Right forelimb (tissue), 1 donor: ENCODE data around the gene NOP56.

ENCODE experiments used
- DNase-seq: peaks from one replicate; pipeline ENCODE4 v3.0.0-alpha.2; 2018

The NOP56 gene

DNA sequence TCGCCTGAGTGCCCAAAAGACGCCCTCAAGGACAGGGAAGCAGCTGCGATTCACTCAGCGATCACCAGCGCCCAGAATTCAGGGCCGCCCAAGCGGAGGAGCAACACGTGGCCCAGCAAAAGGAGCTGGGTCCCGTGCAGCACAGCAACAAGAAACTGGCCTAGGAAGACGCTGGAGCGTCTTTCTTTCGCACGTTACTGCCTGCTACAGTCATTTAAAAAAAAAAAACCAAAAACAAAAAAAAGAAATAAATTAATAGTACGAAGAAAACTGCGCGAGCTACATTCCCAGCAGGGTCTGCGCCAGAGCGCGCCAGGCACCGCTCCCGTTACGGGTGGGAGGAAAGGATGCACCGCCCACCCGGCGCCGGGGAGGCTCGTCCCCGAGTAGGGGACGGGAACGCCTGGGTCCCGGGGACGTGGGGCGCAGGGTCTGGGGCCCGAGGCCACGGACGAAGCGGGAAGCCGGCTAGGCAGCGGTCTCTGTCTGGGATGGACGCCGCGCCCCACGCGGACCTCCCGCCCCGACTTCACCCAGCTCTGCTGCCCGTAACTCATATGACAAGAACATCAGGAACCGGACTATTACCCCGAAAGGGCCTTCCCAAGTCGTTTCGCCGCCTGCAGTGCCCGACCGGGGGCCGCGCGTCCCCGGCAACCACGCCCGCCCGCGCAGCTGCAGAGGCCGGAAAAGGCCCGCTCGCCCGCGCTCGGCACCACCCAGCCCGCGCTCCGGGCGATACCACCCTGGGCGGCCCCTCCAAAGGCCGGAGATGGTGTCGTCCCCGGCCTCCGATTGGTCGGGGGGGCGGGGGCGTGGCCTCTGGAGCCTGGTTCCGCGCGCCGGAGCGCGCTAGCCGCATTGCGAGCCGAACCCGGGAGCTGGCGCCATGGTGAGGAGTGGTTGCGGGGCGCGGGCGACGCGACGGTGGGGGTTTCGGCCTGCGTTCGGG lies at the start of gene NOP56:
NOP56 (plus strand) TSS at position 861 of the 952 bp plus-strand sequence; CDS start at position 890, 29 bp downstream.
- DNase-seq = peak; percentile 98

GRCh38 chr20:2602746-2603145 lies 49.7 kb upstream of the NOP56 start:
- no peak for DNase-seq

DNA sequence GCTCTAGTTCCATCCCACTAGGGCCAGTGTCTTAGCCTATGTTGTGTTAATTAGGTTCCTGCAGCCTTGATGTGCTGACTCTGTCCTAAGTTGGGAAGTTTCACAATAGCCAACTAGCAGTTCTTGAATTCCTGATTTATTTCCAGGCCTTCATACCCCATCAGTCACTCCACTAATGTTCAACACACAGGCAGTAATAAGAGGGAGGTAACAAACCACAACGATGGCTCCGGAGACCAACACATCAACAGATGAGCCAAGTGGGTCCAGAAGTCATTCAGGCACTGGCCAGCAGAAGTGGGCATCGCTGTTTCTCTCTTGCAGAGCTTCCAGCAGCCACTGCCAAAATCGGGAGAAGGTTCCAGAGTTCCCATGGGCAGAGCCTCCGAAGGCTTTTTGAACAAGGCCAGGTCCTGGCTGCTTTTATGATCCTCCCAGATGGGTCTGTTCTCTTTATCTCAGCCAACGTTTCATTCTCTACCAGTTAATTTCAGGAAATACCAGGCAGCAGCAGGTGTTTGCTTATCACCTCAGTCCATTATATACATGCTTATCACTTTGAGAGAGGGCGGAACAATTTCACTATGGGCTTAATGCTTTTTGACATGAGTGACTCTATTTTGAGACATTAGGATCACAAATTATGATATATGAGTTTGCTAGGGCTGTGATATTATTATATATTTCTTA lies 48.5 kb upstream of the NOP56 start:
- no peak for DNase-seq

DNA sequence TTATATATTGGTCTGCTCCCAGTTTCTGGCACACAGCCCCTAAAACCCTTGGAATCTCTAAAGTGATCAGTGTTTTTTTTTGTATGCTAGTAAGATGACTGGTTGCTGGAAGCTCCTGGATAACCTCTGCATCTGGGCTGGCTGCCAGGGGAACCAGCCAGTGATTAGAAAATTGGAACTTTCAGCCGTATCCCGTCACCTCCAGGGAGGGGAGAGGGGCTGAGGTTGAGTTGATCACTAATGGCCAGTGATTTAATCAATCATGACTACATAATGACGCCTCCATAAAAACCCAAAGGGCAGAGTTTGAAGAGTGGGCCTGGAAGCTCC lies 48.0 kb upstream of the NOP56 start:
- no peak for DNase-seq

GRCh38 chr20:2606507-2607006 lies 45.9 kb upstream of the NOP56 start:
- no peak for DNase-seq

GRCh38 chr20:2610326-2610725 lies 42.1 kb upstream of the NOP56 start:
- DNase-seq = no peak

- DNase-seq = no peak
These were observed 41.3 kb upstream of the NOP56 start for GRCh38 chr20:2610941-2611720.

DNA sequence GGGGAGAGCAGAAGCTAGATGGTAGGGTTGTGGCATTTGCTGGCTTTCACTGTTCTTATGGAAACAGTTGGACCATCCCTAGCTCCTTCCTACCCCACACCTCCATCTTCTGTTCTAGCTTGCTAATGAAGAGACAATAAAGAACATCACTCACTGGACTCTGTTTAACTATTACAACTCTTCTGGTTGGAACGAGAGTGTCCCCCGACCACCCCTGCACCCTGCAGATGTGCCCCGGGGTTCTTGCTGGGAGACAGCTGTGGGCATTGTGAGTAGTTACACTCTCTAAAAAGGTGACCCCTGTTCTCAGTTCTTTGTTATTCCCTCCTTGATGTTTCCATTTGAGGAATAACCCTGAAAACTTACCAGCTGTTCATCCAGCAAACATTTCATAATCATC lies 40.4 kb upstream of the NOP56 start:
- DNase-seq = no peak

DNA sequence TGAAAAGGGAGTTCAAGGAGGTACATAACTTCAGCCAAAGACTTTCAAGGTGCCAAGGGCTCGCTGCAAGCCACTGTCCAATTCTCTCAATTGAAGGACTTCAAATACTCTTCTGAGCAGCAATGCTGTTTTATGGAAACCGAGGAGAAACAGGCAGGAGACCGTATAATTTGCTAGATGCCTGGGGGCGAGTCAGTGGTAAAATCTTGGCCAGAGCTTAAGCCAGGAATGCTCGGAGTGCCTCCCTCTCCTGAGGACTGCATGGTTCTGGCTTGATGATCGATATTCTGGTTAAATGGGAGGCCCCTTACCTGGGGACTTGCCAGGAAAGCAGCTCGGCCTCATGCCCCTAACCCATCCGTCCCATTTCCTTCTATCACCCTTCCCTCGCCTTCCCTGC lies 35.8 kb upstream of the NOP56 start:
- DNase-seq = no peak

DNA sequence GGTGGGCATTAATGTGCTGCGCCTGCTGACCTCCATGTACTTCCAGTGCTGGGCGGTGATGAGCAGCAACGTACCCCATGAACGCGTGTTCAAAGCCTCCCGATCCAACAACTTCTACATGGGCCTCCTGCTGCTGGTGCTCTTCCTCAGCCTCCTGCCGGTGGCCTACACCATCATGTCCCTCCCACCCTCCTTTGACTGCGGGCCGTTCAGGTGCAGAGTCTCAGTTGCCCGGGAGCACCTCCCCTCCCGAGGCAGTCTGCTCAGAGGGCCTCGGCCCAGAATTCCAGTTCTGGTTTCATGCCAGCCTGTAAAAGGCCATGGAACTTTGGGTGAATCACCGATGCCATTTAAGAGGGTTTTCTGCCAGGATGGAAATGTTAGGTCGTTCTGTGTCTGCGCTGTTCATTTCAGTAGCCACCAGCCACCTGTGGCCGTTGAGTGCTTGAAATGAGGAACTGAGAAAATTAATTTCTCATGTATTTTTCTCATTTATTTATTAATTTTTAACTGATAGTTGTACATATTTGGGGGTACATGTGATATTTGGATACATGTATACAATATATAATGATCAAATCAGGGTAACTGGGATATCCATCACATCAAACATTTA lies 35.2 kb upstream of the NOP56 start:
- no peak for DNase-seq

- no peak for DNase-seq
These were observed 33.6 kb upstream of the NOP56 start for GRCh38 chr20:2618815-2619214.

DNA sequence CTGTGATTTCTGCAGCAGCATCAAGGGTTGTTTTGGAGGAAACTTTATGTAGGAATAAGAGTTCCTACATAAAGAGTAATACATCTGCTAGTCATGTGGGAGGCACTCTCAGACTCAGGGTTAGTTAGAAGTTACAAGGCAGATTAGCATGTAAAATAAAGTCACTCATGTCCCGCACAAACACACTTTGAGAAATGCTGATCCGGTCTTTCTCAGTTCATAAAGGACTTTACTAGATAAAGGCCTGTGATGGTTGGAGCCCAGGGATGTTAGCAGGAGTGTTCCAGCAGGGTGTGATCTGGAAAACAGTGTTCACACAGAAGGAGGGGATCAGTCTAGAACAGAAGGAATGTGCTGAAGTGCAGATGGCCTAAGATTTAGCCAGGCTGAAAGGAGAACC lies 33.1 kb upstream of the NOP56 start:
- DNase-seq = no peak

GRCh38 chr20:2619961-2620595 lies 32.4 kb upstream of the NOP56 start:
- no peak for DNase-seq

DNA sequence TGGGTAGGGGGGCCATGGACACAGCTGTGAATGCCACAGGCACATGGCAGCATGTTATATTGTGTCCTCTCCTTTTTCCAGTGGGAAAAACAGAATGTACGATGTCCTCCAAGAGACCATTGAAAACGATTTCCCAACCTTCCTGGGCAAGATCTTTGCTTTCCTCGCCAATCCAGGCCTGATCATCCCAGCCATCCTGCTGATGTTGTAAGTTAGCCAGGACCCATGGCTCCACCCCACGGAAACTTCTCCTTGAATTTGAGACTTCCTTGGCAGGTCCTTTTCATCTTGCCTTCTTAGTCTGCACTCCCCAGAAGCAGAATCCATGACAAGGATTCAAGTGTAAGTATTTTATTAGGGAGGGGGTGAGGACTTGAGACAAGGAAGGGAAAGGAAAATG lies 28.2 kb upstream of the NOP56 start:
- no peak for DNase-seq

DNA sequence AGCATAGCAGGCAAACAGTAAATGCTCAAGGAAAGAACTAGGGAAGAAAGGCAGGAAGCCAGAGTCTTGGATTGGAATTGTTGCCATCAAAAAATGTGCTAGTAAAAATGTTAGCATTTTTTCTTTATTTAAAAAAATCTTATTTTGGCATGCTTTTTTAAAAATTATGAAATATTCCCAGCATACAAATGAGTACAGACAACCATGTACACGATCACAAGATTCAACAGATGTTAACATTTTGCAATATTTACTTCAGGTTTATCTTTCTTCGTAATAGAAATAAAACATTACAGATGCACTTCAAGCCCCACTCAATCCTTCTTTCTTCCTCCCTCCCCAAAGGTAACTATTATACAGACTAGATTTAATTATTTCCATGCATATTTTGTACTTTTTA lies 27.4 kb upstream of the NOP56 start:
- no peak for DNase-seq

DNA sequence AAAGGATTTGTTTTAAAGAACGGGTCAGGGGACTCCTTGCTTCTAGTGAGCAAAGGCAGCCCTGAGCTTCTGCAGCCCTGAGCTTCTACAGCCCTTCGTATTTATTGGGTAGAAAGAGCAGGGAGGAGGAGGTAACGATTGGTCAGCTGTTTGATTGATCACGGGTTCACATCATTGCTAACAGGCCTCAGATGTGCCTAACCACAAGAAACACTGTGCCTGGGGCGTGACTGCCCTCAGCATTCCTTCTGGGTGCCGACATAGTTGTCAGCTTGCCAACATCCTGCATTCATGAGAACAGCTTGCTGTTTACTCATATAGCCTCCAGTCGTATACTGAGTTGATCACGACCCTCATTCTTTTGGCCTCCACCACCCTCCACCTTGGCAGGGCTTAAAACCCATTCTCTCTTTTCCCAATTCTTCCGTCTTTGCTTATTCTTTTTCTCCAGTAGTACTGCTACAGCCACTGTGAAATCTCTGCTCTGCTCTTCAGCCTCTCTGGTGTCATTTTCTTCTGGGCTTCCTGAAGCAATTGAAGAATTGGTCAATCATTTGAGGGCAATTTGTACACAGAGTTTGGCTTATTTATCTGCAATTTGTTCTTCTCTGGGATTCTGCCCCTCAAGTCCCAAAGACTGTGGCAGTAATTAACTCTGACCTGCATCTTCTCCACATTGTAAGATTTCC lies 25.4 kb upstream of the NOP56 start:
- no peak for DNase-seq

DNA sequence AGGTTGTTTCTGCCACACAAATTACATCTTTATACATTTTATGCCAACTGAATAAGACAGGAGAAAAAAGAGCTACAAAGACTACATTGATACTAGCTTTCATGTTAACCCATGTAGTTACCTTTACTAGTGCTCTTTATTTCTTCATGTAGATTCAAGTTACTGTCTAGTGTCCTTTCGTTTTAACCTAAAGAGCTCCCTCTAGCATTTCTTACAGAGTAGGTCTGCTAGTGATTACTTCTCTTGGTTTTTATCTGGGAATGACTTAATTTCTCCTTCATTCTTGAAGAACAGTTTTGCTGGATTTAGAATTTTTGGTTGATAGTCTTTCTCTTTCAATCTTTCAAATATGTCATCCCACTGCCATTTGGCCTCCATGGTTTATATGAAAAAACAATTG lies 21.2 kb upstream of the NOP56 start:
- DNase-seq = no peak

- no peak for DNase-seq
These were observed 19.1 kb upstream of the NOP56 start for GRCh38 chr20:2633381-2633780.

DNA sequence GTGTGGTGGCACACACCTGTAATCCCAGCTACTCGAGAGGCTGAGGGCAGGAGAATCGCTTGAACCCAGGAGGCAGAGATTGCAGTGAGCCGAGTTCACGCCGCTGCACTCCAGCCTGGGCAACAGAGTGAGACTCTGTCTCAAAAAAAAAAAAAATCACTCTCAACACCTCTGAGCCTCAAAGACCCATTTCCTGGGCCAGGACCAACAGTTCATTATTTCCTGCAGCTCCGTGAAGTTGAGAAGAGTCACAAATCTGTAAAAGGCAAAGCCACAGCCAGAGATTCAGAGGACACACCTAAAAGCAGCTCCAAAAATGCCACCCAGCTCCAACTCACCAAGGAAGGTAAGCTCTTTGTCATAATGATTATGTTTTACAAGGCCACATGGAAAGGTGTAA lies 15.2 kb upstream of the NOP56 start:
- DNase-seq = no peak

- DNase-seq = no peak
These were observed 12.2 kb upstream of the NOP56 start for GRCh38 chr20:2640260-2640659.

DNA sequence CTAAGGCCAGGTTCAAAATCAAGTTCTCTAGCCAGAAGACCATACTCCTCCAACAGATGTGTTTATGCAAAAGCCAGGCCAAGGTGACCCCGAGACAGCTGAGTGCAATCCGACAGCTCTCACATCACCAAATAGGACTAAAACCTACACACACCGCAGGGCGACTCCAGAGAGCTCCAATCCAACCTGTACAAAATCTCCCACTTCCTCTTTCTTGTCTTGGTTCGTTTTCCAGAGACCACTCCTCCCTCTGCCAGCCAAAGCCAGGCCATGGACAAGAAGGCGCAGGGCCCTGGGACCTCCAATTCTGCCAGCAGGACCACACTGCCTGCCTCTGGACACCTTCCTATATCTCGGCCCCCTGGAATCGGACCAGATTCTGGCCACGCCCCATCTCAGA lies 11.5 kb upstream of the NOP56 start:
- DNase-seq = no peak

- DNase-seq = no peak
These were observed 8.7 kb upstream of the NOP56 start for GRCh38 chr20:2643708-2644107.
